ENCODE data around the gene CASQ2.

DNA sequence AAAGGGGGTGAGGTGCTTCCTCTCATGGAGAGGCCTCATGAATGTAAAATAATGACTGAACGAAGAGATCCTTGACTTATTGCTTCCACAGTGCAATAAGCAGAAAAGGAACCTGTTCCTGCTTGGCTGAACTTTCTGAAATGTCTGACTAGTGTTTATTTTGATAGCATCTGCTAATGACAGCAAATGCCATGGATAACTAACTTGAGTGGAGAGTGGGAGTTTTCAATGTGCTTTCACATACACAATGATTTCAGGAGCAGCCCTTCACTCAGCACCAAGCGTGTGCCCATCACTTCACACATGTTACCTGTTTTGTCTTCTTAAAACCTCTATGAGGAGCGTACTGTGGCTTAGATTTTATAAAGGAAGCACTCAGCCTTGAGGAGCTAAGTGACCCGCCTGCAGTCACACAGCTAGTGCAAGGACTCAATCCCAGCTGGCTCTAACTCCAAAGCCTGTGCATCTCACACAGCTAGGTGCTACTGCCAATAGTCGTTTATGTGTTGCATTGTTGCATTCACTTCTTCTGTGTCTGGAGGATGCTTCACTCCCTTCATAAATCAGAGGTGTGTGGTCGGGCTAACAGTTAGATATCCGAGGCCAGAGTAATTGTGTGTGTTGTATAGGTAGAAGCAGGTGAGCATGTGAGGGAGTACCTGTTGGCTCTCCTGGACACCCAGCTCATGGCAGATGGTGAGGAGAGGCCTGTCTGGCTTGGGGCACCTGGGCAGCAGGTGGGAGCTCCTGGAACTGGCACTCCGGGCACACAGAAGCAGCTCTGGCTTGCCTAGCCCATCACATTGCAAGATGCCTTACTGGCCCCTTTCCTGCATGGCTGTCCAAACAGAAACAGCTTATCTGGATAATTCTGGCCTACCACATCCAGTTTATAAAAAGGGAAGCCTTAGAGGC lies 12.8 kb downstream of the CASQ2 start:
- TF ChIP-seq, protein P1, sequence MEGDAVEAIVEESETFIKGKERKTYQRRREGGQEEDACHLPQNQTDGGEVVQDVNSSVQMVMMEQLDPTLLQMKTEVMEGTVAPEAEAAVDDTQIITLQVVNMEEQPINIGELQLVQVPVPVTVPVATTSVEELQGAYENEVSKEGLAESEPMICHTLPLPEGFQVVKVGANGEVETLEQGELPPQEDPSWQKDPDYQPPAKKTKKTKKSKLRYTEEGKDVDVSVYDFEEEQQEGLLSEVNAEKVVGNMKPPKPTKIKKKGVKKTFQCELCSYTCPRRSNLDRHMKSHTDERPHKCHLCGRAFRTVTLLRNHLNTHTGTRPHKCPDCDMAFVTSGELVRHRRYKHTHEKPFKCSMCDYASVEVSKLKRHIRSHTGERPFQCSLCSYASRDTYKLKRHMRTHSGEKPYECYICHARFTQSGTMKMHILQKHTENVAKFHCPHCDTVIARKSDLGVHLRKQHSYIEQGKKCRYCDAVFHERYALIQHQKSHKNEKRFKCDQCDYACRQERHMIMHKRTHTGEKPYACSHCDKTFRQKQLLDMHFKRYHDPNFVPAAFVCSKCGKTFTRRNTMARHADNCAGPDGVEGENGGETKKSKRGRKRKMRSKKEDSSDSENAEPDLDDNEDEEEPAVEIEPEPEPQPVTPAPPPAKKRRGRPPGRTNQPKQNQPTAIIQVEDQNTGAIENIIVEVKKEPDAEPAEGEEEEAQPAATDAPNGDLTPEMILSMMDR (IDR thresholded peaks at IDR 0.05; ENCODE audit: poor library complexity), result no peak
- no peak for TF ChIP-seq EZH2 (IDR thresholded peaks at IDR 0.05; ENCODE audit: borderline replicate concordance)

Data from hepatocyte (in vitro differentiated cells).